GM12878 (cell line): ENCODE results near the gene DCPS. TPM values are rescaled to one million over a fixed set of nuclear protein-coding genes. Genes with fewer than 3 reads are reported as not detected.

Experiments
- ATAC-seq: fragments of 200-7000 bp; cut with Tn5 transposase; 3 replicates; pipeline ENCODE4 v1.9.1; 2020; ENCODE audit warnings: mild to moderate bottlenecking, moderate library complexity
- BruUV-seq: library from RNA; stranded (reverse); fragments of 400-500 nt; replicated peaks from 2 replicates; lab custom pipeline; 2021; lab: Mats Ljungman, UMichigan
- CTCF ChIA-PET: fragments of 300-600 bp; sonication (Branson Sonifier 250); formaldehyde crosslinking; extraction: SDS; loops from one replicate; lab custom pipeline; 2021; ENCODE audit warnings: inconsistent platforms; lab: Yijun Ruan, JAX
- POLR2A ChIA-PET: fragments of 350-600 bp; formaldehyde crosslinking; extraction: SDS; loops from one replicate; lab custom pipeline; 2021; ENCODE audit warnings: inconsistent platforms; lab: Charles Lee
- RAD21 ChIA-PET: fragments of 300-600 bp; sonication (Branson Sonifier 250); formaldehyde crosslinking; loops from one replicate; lab custom pipeline; 2023; ENCODE audit warnings: antibody characterized with exemption; ENCODE audit not compliant: unreplicated experiment; lab: Charles Lee
- SMC1A ChIA-PET: fragments of 300-600 bp; sonication (Branson Sonifier 250); formaldehyde crosslinking; loops from one replicate; lab custom pipeline; 2023; ENCODE audit not compliant: unreplicated experiment, uncharacterized antibody; lab: Charles Lee
- DNase-seq: peaks from one replicate; pipeline ENCODE4 v3.0.0-alpha.2; 2011; ENCODE audit warnings: low read depth, low spot score
- FAIRE-seq: peaks from 3 replicates; lab custom pipeline; 2011; peaks lifted over from hg19 to GRCh38; lab: Jason Lieb, UNC
- H2AFZ ChIP-seq: 2 replicates; pipeline ENCODE4 v1.6.0; 2011; ENCODE audit warnings: low read depth, low read length, control low read depth; ENCODE audit not compliant: control insufficient read depth
- H3K27ac ChIP-seq: 2 replicates; pipeline ENCODE4 v1.5.1; 2011; ENCODE audit warnings: control low read depth; ENCODE audit not compliant: control insufficient read depth, insufficient read depth
- H3K27me3 ChIP-seq, 2 experiments: replicated peaks in 1 of 2; 2 replicates each; pipeline versions ENCODE4 v1.6.0 to v1.6.1; 2011; ENCODE audit warnings: low read length in 1 of 2; ENCODE audit not compliant: control insufficient read depth in 2 of 2, insufficient read depth in 2 of 2
- H3K36me3 ChIP-seq, 2 experiments: 2 replicates each; pipeline ENCODE4 v1.5.1; 2011; ENCODE audit warnings: low read length in 1 of 2; ENCODE audit not compliant: control insufficient read depth in 2 of 2, insufficient read depth in 2 of 2
- H3K4me1 ChIP-seq: 2 replicates; pipeline ENCODE4 v1.6.1; 2011; ENCODE audit warnings: mild to moderate bottlenecking, low read length, moderate library complexity, mixed read lengths; ENCODE audit not compliant: control insufficient read depth, insufficient read depth
- H3K4me2 ChIP-seq: 2 replicates; pipeline ENCODE4 v1.6.0; 2011; ENCODE audit warnings: control low read depth; ENCODE audit not compliant: control insufficient read depth, insufficient read depth
- H3K4me3 ChIP-seq: fragments of 200-600 bp; sonication (generic); 2 replicates; pipeline ENCODE4 v1.5.1; 2016
- H3K79me2 ChIP-seq: 2 replicates; pipeline ENCODE4 v1.6.0; 2011; ENCODE audit warnings: low read length; ENCODE audit not compliant: control insufficient read depth, insufficient read depth
- H3K9ac ChIP-seq: 2 replicates; pipeline ENCODE4 v1.8.0; 2011; ENCODE audit warnings: low read length, control low read depth, mixed read lengths; ENCODE audit not compliant: control insufficient read depth, insufficient read depth
- H3K9me3 ChIP-seq: replicated peaks from 3 replicates; pipeline ENCODE4 v1.5.1; 2011; ENCODE audit warnings: mild to moderate bottlenecking, low read length; ENCODE audit not compliant: control insufficient read depth, insufficient read depth
- H4K20me1 ChIP-seq: 2 replicates; pipeline ENCODE4 v1.6.0; 2011; ENCODE audit not compliant: control insufficient read depth, insufficient read depth
- ATF2 ChIP-seq: IDR thresholded peaks from 2 replicates; pipeline ENCODE4 v1.6.1; 2012; ENCODE audit warnings: low read length, inconsistent platforms
- CEBPZ ChIP-seq: fragments of 150-350 bp; IDR thresholded peaks from 2 replicates; pipeline ENCODE4 v1.6.1; 2016; ENCODE audit warnings: low read depth, low read length
- CUX1 ChIP-seq: IDR thresholded peaks from 2 replicates; pipeline ENCODE4 v1.6.1; 2012; ENCODE audit warnings: improper control_type of control experiment, low read depth, low read length; ENCODE audit not compliant: insufficient replicate concordance
- ESRRA ChIP-seq: IDR thresholded peaks from 2 replicates; pipeline ENCODE4 v1.6.1; 2012; ENCODE audit warnings: mild to moderate bottlenecking, low read length, improper control_type of control experiment
- GABPA ChIP-seq: IDR thresholded peaks from 2 replicates; pipeline ENCODE4 v1.6.1; 2014; ENCODE audit warnings: antibody characterized with exemption, low read depth, mild to moderate bottlenecking, inconsistent platforms
- IRF3 ChIP-seq: fragments of 450-650 bp; IDR thresholded peaks from 2 replicates; pipeline ENCODE4 v1.6.1; 2014; ENCODE audit warnings: mild to moderate bottlenecking
- MXI1 ChIP-seq: fragments of 150-350 bp; IDR thresholded peaks from 2 replicates; pipeline ENCODE4 v1.6.1; 2011; ENCODE audit warnings: low read depth, mild to moderate bottlenecking, inconsistent platforms, low read length, improper control_type of control experiment
- PBX3 ChIP-seq: IDR thresholded peaks from 2 replicates; pipeline ENCODE4 v1.6.1; 2011; ENCODE audit warnings: mild to moderate bottlenecking, low read depth, low read length, moderate library complexity; ENCODE audit not compliant: insufficient replicate concordance
- RAD51 ChIP-seq: fragments of 450-650 bp; IDR thresholded peaks from 2 replicates; pipeline ENCODE4 v1.6.1; 2016; ENCODE audit warnings: moderate library complexity, mild to moderate bottlenecking, inconsistent platforms
- SUZ12 ChIP-seq: fragments of 200-600 bp; sonication (generic); IDR thresholded peaks from one replicate; pipeline ENCODE4 v1.6.1; 2018; ENCODE audit warnings: antibody characterized with exemption, mild to moderate bottlenecking; ENCODE audit not compliant: unreplicated experiment
- TARDBP ChIP-seq: IDR thresholded peaks from 2 replicates; pipeline ENCODE4 v1.6.1; 2016; ENCODE audit warnings: borderline replicate concordance
- ZNF622 ChIP-seq: fragments of 450-650 bp; IDR thresholded peaks from 2 replicates; pipeline ENCODE4 v1.6.1; 2017; ENCODE audit warnings: mild to moderate bottlenecking, inconsistent platforms
- WGBS: methylation state at CpG from one replicate; pipeline ENCODE4 v1.1.6; 2016; ENCODE audit warnings: low lambda C conversion rate; ENCODE audit not compliant: insufficient replicate concordance, insufficient coverage; ENCODE audit errors: missing lambda C conversion rate; 5-methylcytosine and 5-hydroxymethylcytosine counted together
- in situ Hi-C: fragments of 300-500 bp; cut with MboI; formaldehyde crosslinking; loops from 9 replicates; pipeline ENCODE4 v1.14.3; 2018; ENCODE audit warnings: mixed read lengths
- intact Hi-C: fragments of 100-400 bp; cut with micrococcal nuclease; formaldehyde crosslinking; loops from one replicate; pipeline ENCODE4 v1.14.2; 2022; ENCODE audit not compliant: unreplicated experiment
- polyA plus RNA-seq, 11 experiments: library from polyadenylated mRNA; depleted of rRNA in 4 of 11; unstranded in 6 of 11; stranded (reverse) in 5 of 11; fragments of >200 nt; fragmentation: Nextera tagmentation in 4 of 11; fragmentation: Illumina TruSeq in 1 of 11; extraction: Ambion mirVana in 4 of 11; extraction: Trizol in 1 of 11; gene quantifications; 1 replicate in 1 of 11; 2 replicates in 10 of 11; pipeline versions ENCODE4 v1.2.1 to v1.2.3, GENCODE V29; 2011 to 2016; ENCODE audit warnings: inconsistent platforms in 2 of 11, missing spikeins in 2 of 11, low read depth in 1 of 11
- total RNA-seq, 4 experiments: library from RNA; depleted of rRNA in 3 of 4; stranded (reverse); fragments of >200 nt in 3 of 4; fragmentation: Illumina TruSeq in 1 of 4; extraction: Trizol in 1 of 4; gene quantifications; 2 replicates each; pipeline versions ENCODE4 v1.2.1 to v1.2.3, GENCODE V29; 2013 to 2021

DCPS gene
- total and polyA plus RNA-seq, 10 of the 15 experiments (the other 5 are each of a cell fraction or from before 2014, with no cell fraction given): 23.5 to 101 (median 67.4) TPM

GRCh38 chr11:126358763-126359160 is 54.9 kb downstream of the DCPS start:
- ChIA-PET SMC1A (no interaction called here), CTCF (no interaction called here), POLR2A (no interaction called here), RAD21 (no interaction called here)
- no peak for ATAC-seq
- Histone ChIP-seq H3K4me1 (peaks cover 11% of the 10 kb centered on the region), H2AFZ (no peak overlapping the region), H3K9ac (no peak overlapping the region), H4K20me1 (no peaks in the 10 kb centered on the region), H3K4me2 (no peak overlapping the region), H3K27me3 (no peaks in the 10 kb centered on the region), H3K36me3 (no peaks in the 10 kb centered on the region), H3K79me2 (peaks cover 9% of the 10 kb centered on the region), H3K9me3 (no peaks in the 10 kb centered on the region), H3K4me3 (no peak overlapping the region), H3K27ac (no peak overlapping the region)
- no TSS peak for BruUV-seq
- no peak for DNase-seq
- in situ Hi-C loops: no loop called here
- intact Hi-C loops: loop anchor here (5.0 kb wide), 1 partner anchor 59 kb away; no protein-coding TSS in a partner anchor
- FAIRE-seq: no peak
- WGBS: 76% methylated on average over 2 of the region's 2 CpGs
- no peak for TF ChIP-seq ZNF622
- TF ChIP-seq IRF3: no peak
- TF ChIP-seq ESRRA: no peak
- no peak for TF ChIP-seq SUZ12
- no peak for TF ChIP-seq CEBPZ
- TF ChIP-seq GABPA: no peak
- TF ChIP-seq RAD51: no peak
- TF ChIP-seq MXI1: no peak
- TF ChIP-seq PBX3: no peak
- TF ChIP-seq TARDBP: no peak
- TF ChIP-seq CUX1: no peak
- TF ChIP-seq ATF2: no peak
